ENCODE results near the gene FRMD4A.
A peak's percentile ranks its signal among the peaks of the same experiment; 100 is the strongest.

Gene FRMD4A

DNA sequence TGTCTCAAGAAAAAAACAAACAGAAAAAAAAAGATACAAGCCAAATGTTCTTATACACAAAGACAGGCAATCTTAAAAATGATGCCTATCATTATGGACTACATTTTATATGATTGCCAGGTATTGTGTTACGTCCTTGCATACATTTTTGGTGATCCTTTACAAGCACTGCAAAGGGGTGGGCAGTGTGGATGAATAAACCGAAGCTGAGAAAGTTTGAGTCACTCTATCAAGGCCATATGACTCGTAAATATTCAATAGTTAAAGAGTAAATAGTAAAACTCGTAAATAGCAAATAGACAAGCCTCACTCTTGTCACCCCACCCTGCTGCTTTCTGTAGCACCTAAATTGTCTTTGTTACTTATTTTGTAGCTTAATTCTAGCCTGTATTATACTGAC is 326.2 kb downstream of the FRMD4A start:
- DNase-seq, result no peak

DNA sequence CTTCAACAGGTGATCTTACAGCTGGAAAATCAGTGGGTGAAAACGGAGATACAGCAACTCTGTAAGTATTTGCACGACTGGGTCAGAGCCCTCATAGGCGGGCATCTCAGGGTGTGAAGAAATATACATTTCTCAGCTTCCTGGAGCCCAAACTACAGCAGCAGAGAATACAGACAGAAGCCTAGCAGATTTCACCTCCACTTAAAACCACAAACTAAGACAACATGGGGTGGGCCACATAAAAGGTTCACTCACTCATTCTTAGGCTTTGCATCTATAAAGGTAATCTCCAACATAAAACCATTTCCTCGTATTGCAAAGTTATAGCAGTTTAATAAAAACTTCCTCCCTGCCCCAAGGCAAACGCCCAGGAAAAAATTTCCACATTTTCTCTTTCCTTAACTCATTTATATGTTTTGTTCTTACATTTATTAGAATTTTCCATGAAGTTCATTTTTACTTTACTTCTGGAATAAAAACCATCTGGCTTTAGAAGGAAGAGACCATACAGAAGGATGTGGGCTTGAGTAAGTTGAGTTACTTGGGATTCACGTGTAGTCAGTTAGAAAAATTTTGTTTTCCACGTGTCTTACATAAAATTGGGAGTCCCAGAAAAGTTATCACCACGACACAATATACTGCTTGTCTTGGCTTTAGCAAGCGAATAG is 327.1 kb downstream of the FRMD4A start:
- no peak for DNase-seq

DNA sequence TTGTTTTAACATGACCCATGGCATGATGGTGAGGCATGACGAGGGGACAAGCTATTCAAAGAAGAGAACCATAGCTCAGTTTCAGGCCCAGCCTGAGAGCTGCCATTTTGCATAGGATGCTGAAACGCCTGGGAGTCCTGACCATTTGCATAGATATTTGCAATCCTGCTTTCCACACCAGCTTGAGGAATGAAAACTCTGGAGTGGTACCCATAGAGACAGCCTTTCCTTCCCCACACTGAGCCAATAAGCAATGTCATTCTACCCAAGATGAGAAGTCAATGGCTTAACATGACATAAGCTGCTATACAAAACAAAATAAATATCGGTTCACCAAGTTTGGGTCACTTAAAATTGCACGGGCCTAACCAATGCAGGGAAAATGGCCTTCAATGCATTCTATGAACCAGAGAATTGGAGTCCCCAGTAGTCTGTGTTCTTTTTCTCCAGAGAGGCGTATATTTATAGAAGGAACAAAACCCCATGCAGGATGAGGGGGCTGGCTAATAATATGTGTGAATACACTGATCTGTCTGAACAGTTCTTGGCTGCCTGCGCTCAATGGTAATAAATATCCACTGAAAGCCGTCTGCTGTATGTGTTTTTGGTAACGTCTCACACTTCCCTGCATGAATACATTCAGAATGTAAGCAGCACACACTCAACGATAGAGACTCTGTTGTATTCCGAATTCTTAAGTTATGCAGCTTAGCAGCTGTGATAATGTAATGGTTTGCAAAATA is 329.3 kb downstream of the FRMD4A start:
- DNase-seq, result no peak

DNA sequence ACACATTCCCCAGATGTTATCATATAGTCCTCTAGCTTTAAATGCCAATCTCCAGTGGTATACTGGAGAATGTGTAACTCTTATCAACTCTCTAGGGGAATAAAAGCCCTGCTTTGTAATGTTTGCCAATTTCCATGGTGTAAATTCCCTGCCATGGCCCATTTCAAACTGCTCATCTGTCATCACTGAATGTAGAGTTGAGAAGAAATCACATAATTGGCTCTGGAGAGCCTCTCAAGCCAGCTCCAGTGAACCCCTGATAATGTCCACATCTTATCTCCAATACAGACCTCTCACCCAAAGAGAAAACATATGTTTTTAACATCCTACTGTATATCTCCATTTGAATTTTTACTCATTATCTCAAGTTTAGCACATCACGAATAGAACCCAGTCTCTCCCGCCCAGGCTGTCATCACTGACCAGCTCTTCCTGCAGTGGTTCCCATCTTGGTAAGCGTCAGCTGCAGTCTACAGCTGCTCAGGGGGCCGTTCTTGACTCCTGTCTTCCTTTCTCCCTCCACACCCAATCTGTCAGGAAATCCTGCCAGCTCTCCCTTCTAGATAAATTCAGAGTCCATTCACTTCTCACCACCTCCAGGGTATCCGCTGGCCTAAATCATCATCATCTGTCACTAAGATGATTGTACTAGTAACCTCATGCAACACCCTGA is 332.4 kb downstream of the FRMD4A start:
- no peak for DNase-seq

DNA sequence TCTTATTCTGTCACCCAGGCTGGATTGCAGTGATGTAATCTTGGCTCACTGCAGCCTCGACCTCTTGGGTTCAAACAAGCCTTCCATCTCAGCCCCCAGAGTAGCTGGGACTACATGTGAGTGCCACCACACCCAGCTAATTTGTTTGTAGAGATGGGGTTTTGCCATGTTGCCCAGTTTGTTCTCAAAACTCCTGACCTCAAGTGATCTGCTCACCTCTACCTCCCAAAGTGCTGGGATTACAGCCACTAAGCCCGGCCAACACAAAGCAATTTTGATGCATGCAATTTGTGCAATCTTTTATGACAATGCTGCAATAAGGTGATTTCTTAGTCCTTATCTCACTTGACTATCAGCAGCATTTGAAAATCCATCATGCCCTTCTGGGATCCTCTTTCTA is 333.1 kb downstream of the FRMD4A start:
- DNase-seq, result no peak

DNA sequence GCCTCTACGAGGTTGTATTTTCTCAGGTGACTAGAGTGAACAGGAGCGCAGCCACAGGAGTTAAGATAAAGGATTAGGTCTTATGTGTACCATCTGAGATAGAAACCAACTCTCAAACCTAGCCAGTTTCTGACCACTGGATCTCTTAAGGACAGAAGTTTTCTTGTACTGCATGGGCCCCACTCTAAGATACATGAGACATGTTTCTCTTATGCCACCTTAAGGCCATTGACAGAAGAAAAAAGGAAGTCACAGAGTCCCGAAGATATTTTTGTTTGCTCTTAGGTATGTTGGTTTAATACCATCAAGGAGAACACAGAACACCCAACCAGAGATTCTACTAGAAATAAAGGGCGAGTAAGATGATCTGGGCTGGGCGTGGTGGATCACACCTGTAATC is 335.8 kb downstream of the FRMD4A start:
- no peak for DNase-seq

DNA sequence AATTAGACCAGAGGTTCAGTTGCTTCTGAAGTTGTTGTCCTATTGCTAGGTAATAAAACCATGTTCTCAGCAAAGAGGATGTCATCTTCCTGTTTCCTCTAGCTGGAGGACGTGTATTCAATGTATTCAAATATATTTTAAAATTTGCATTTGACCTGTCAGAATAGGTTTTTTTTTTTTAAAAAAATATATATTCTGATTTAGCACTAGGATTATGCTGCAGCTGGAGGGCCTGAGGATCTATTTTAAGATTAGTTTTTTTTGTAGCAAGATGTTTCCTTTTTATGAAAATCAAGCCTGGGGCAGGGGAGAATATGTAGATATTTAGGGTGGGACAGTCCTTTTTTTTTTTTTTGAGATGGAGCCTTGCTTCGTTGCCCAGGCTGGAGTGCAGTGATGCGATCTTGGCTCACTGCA is 337.0 kb downstream of the FRMD4A start:
- DNase-seq, result no peak

DNA sequence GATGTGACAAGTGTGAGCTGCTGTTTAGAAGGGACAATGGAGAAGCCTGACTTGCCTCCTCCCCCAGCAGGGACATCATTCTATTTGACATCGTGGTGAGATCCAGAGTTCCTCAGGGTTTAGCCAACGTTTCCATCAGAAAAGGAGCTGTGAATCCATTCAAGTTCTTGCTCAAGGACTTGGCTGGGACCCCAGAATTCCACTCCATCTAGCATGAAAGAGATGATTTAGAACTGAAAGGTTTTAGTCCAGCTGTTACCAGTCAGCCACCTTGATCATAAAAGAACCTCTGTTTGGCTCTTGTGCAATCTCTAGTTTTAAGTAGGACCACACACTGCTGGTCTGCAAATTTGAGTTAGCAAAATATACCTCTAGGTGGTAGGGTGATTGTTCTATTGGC is 337.6 kb downstream of the FRMD4A start:
- DNase-seq, result no peak

DNA sequence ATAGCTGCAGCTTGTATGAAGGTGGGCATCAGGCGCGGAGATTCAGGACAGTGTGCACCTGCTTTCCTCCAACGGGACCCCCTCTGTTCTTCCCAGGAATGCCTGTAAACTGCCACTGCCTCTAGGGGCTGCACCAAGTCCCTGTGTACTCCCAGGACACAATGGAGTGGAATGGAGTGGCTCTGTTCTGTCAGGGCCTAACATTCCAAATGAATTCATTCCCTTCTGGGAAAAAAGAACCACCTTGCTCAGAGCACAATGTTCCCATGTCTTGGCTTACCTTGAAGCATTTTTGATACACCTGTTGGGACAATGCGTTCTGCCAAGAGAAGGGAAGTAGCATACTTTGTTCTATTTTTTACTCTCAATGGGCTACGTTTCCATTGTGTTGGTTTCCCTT is 339.4 kb downstream of the FRMD4A start:
- DNase-seq, result no peak

DNA sequence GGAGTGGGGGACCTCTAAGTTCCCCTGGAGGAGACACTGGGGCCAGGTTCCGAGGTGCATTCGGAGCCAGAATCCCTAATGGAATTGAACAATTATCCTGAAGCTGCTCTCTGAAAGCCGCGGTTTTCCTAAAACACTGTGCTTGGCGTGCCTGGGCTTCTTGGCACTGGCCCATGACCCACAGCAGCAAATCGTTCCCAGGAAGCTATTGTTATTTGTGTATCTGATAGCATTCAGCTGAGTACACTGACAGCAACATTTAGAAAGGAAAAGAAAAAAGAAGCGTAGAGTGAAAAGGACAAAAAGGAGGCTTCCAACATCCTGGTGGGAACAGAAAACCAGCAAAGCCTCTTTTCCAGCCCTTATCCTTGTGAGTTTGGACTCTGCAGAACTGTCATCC is 339.8 kb downstream of the FRMD4A start:
- no peak for DNase-seq

DNA sequence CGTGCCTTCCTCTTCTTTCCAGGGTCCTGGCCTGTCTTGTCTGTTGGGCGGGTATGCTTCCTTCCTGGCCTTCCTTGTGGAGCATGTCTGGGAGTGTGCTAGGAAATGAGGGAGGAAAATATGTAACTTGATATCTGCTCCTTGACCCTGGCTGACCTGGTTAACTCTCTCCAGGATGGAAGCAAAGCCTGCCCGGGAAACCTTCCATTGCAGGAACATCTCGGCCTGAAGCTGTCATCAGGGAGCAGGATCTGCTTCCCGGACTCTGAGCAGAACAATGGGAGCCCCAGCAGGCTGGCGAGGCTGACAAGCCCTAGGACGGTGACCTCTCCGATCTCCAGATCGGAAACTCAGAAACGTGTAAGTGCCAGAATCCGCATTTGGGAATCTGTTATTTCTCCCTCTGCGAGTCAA is 340.3 kb downstream of the FRMD4A start:
- DNase-seq, result no peak

DNA sequence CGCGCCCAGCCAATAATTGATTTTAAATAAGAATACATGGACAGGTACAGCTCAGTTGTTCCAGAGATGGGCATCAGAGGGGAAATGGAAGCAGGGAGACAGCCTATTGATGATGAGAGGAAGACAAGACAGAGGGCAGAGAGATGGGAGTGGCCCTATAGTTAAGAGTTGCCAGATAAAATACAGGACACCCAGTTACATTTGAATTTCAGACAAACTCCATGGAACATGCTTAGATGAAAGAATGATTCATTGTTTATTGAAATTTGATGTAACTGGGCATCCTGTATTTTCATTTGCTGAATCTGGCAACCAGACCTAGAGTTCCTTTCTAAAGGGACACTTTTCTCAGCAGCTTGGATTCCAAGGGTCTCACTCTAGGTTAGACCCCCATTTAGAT is 341.1 kb downstream of the FRMD4A start:
- no peak for DNase-seq

DNA sequence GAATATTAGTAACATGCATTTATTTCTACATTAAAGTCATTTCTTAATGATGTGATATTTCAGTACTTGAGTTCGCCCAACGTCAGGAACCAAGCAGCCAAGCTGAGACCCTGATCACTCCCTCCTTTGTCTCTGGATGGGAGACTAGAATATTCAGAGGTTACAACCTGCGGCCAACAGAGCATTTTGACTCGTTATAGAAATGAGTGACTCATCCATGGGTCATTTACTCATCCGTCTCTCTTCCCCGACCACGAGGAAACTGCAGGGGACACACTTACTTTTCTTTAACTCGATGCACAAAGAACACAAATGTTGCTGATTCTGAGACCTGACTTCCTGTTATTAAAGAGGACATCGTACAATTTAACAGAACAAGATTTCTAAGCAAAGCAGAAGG is 343.3 kb downstream of the FRMD4A start:
- DNase-seq, result no peak

DNA sequence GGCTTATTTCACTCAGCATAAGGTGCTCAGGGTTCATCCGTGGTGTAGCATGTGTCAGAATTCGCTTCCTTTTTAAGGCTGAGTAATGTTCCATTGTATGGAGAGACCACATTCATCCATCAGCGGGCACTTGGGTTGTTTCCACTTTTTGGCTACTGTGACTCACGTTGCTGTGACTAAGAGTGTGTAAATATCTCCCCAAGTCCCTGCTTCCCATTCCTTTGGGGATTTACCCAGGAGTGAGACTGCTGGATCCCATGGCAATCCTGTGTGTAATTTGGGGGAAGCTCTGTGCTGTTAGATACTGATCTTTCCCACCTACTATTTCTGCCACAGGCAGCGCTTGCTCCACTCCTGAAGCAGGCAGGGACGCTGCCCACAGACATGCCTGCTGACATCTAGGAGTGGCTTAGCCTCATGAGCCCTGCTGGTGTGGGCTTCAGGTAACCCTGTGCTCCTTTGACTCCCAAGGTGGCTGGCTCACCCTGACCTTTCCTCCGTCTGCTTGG is 346.0 kb downstream of the FRMD4A start:
- DNase-seq, result peak; percentile 25

DNA sequence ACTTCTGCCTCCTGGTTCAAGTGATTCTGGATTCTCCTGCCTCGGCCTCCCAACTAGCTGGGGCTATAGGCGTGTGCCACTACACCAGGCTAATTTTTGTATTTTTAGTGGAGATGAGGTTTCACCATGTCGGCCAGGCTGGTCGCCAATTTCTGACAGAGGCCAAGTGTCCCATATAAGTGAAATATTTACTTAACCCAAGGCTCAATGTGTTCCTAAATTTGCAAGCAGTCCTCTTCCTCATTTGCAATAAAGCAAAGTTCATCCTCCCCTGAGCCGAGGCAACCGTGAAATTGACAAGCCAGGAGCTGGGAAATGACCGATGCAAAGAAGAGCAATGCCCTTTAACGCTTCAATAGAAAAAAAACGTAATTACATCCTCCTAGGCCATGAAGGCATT is 347.7 kb downstream of the FRMD4A start:
- DNase-seq, result no peak

DNA sequence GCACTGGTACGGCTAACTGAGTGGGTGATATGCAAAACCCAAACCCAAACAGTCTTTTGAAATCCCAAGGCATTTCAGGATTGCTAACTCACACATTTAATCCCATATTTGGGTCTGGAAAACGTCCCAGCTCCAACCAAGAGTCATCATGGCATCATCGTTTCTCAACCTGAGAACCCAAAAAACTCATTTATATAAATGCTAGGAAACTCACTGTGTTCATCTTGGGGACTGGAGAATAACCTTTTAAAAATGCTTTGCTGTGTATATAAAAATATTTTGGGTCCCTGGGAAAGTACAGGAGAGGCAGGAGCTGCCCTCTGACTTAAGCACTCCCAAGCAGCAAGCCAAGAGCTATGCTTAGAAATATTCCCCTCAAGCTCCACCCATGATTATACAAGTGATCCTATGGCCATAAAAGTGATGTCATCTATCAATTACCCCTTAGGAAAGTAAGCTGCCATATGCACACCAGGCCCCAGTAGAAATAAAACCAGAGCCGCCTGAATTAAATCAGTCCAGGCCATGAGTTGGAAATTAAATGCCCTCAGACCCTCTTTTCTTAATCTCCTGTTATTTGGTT is 352.1 kb downstream of the FRMD4A start:
- DNase-seq, result no peak

DNA sequence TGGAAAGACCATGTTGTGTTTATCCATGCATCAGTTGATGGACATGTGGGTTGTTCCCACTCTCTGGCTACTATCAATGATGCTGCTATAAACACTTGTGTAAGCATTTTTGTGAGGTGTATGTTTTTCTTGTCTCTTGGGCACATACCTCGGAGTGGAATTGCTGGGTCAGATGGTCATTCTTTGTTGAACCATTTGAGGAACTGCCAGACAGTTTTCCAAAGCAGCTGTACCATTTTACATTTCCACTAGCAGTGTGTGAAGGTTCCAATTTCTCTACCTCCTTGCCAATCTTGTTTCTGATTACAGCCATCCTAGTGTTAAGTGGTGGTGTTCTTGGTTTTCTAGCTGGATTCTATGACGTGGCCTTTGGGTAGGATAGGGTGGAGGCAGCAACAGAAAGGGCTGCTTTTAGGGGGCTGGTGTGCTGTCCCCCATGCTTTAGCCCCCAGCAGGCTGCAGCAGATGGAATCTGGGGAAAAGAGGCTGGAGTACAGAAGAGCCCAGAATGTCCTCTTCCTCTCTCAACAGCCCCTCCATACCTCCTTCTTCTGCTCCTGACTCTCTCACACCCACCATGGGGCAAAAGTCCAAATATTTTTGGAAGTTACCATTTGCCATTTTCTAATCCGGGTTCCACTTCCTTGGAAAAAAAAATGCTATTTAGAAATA is 352.7 kb downstream of the FRMD4A start:
- DNase-seq, result no peak

DNA sequence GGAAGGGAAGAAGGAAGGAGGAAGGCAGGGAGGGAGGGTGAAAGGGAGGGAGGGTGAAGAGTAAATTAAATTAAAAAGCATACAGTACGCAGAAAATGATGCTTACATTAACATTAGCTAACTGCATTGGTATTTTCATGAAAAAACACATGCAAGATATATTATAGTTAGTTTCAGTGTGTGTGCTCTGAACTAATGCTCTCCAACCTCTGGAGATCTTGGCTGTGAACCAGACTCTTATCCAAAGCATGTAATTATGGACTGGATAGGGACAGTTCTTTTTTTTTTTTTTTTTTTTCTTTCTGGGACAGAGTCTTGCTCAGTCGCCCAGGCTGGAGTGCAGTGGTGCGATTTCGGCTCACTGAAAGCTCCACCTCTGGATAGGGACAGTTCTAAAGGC is 357.0 kb downstream of the FRMD4A start:
- no peak for DNase-seq

DNA sequence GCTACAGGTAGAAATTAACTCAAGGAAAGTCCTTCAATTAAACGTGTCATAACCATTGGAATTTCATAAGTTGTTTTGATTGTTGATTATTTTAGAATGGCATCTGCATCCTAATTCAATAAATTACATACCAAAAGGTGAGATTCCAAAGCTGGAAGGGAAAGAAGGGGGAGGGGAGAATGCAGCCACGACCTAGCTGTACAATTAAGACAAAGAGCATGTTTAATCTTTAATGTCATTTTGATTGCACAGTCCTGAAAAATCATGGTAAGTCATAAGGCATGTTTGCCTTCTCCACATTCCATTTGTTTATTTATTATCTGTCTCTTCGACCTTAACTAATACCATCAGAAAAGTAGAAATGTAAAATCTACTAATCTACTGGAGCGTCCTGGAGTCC is 358.1 kb downstream of the FRMD4A start:
- DNase-seq, result no peak

DNA sequence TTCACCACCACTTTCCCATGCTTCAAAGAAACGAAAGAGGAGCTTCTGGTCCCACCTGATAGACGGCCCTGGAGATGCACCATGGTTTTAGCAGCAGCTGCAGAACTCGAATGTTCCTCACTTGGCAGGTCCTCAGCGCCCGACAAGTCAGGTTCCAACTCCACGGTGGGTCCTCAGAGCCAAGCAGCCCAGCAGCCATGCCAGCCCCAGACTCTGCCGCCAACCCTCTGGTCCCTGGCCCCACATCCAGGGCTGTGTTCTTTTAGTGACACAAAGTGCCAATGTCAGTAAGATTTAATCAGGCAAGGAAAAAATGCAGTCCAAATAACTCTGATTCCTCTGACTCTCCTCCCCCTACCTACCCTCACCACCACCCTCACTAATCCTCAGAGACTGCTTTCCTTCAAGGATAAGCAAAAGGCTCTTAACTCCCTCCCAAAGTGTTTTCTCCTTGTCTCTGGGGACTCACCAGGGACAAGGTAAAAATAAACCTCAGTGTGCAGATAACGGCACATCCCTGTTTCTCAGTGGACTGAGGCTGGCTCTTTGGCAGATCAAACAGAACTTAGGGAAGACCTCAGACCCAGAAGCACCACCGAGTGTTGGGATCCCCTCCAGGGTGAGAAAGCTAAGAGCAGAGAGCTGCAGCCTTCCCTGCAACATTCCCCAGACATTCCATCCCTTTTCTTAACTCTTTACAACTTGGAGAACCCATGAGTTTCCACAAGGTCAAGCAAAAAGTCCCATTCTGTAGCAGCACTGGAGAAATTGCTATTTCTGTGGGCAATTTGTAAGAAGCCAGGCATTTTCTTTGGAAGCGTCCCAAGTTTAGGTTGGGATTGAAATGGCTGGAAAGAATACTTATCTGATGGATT is 358.9 kb downstream of the FRMD4A start:
- no peak for DNase-seq

DNA sequence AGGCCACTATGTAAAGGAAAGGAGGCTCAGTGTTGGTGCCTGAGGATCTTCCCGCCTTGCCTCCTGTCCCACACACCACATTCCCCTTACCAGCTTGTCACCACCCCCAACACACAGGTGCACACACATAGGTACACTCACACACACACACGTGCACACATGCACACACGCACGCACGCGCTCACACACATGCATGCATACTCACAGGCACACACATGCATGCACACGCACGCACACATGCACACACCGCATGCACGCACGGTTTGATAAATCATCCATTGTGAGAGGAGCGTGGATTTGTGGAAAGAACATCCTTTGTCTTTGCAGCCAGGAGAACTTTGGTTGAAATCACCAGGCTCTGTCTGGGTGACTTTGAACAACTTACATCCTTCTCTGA is 359.8 kb downstream of the FRMD4A start:
- no peak for DNase-seq

Data from activated CD4-positive, alpha-beta T cell treated with anti-CD3 and anti-CD28 coated beads for 48 hours (primary cell).